Left ventricle myocardium inferior (tissue), 1 donor: Measurements from ENCODE around the gene VSTM2B. TPM values are rescaled to one million over a fixed set of nuclear protein-coding genes. Genes with fewer than 3 reads are reported as not detected.
A peak's percentile ranks its signal among the peaks of the same experiment; 100 is the strongest.

ENCODE experiments used
- DNase-seq: peaks from one replicate; pipeline ENCODE4 v3.0.0-alpha.2; 2020
- H3K27ac ChIP-seq: fragments of 200-600 bp; replicated peaks from 2 replicates; pipeline ENCODE4 v1.8.0; 2021
- H3K27me3 ChIP-seq: fragments of 200-600 bp; 2 replicates; pipeline ENCODE4 v1.8.0; 2021; ENCODE audit warnings: low read depth
- H3K36me3 ChIP-seq: fragments of 200-600 bp; 2 replicates; pipeline ENCODE4 v1.8.0; 2021
- H3K4me1 ChIP-seq: fragments of 200-600 bp; 2 replicates; pipeline ENCODE4 v1.8.0; 2021
- H3K4me3 ChIP-seq: fragments of 200-600 bp; 2 replicates; pipeline ENCODE4 v1.8.0; 2021; ENCODE audit warnings: mild to moderate bottlenecking, moderate library complexity
- H3K9me3 ChIP-seq: fragments of 200-600 bp; replicated peaks from 2 replicates; pipeline ENCODE4 v1.8.0; 2021
- CTCF ChIP-seq: fragments of 200-600 bp; IDR thresholded peaks from 2 replicates; pipeline ENCODE4 v1.8.0; 2021; ENCODE audit warnings: antibody characterized with exemption, mild to moderate bottlenecking, borderline replicate concordance
- intact Hi-C: fragments of 100-400 bp; cut with micrococcal nuclease; formaldehyde crosslinking; loops from one replicate; pipeline ENCODE4 v1.11.0; 2022
- total RNA-seq: library from RNA; stranded (reverse); fragmentation: NEBNext Ultra II Directional; extraction: Animal tissue kit (Norgen Biotek cat#: 25700); gene quantifications from one replicate; pipeline ENCODE4 v1.2.1, GENCODE V29; 2021
- donor health status: DM: no; HTN: yes; CAD: no; lungs with severe emphysema.

The VSTM2B gene
- total RNA-seq, 1 donor from 2014 or later, result not detected

- H3K36me3 ChIP-seq, result no peaks in the 10 kb centered on the region
- peaks cover 99% of the 10 kb centered on the region for H3K27me3 ChIP-seq
- peak overlapping the region; percentile 35 for H3K4me3 ChIP-seq
- H3K9me3 ChIP-seq, result no peaks in the 10 kb centered on the region
- no peak overlapping the region for H3K27ac ChIP-seq
- TF ChIP-seq CTCF, result no peak
- DNase-seq, result no peak
- H3K4me1 ChIP-seq, result peaks cover 53% of the 10 kb centered on the region
- intact Hi-C loops, result no loop called here
Observed at GRCh38 chr19:29529646-29530539, 4.1 kb downstream of the VSTM2B start.

GRCh38 chr19:29530540-29531457 is 5.0 kb downstream of the VSTM2B start:
- no peak for DNase-seq

GRCh38 chr19:29531458-29532025 is 5.7 kb downstream of the VSTM2B start:
- Histone ChIP-seq H3K9me3 (no peaks in the 10 kb centered on the region), H3K27me3 (peaks cover 98% of the 10 kb centered on the region), H3K36me3 (no peaks in the 10 kb centered on the region), H3K4me1 (peaks cover 36% of the 10 kb centered on the region), H3K4me3 (no peak overlapping the region), H3K27ac (no peak overlapping the region)
- no peak for TF ChIP-seq CTCF
- intact Hi-C loops, result no loop called here
- DNase-seq, result no peak

More at GRCh38 chr19:29530540-29531457, 5.0 kb downstream of the VSTM2B start:
- Histone ChIP-seq H3K36me3 (no peaks in the 10 kb centered on the region), H3K27me3 (peaks cover 99% of the 10 kb centered on the region), H3K9me3 (no peaks in the 10 kb centered on the region), H3K27ac (no peak overlapping the region), H3K4me1 (peaks cover 44% of the 10 kb centered on the region), H3K4me3 (no peak overlapping the region)
- TF ChIP-seq CTCF, result no peak
- intact Hi-C loops, result no loop called here

GRCh38 chr19:29532097-29532496 is 6.3 kb downstream of the VSTM2B start:
- Histone ChIP-seq H3K4me1 (peaks cover 31% of the 10 kb centered on the region), H3K4me3 (no peak overlapping the region), H3K36me3 (no peaks in the 10 kb centered on the region), H3K27me3 (peaks cover 96% of the 10 kb centered on the region), H3K9me3 (no peaks in the 10 kb centered on the region), H3K27ac (no peak overlapping the region)
- intact Hi-C loops, result no loop called here
- TF ChIP-seq CTCF, result no peak
- no peak for DNase-seq

GRCh38 chr19:29532956-29533355 is 7.2 kb downstream of the VSTM2B start:
- intact Hi-C loops, result no loop called here
- peaks cover 94% of the 10 kb centered on the region for H3K27me3 ChIP-seq
- no peak overlapping the region for H3K4me3 ChIP-seq
- peaks cover 22% of the 10 kb centered on the region for H3K4me1 ChIP-seq
- DNase-seq, result no peak
- no peak overlapping the region for H3K27ac ChIP-seq
- H3K36me3 ChIP-seq, result no peaks in the 10 kb centered on the region
- no peak for TF ChIP-seq CTCF
- no peaks in the 10 kb centered on the region for H3K9me3 ChIP-seq
